HUES48 (cell line): Measurements from ENCODE around the gene TNS3.
"Not testable (repeated sequence)": the region's sequence is repeated elsewhere in the genome, so short reads cannot be mapped to it uniquely, and the experiment has no call there.

Experiments
- H3K27ac ChIP-seq: one replicate; pipeline ENCODE4 v1.7.0; 2013; ENCODE audit warnings: low read depth, low read length, inconsistent platforms
- H3K27me3 ChIP-seq: 2 replicates; pipeline ENCODE4 v1.6.1; 2013; ENCODE audit warnings: mild to moderate bottlenecking, low read length; ENCODE audit not compliant: control insufficient read depth, insufficient read depth
- H3K36me3 ChIP-seq: 2 replicates; pipeline ENCODE4 v1.6.1; 2013; ENCODE audit warnings: low read length; ENCODE audit not compliant: control insufficient read depth, insufficient read depth
- H3K4me1 ChIP-seq: 2 replicates; pipeline ENCODE4 v1.6.1; 2013; ENCODE audit warnings: mild to moderate bottlenecking, low read length; ENCODE audit not compliant: control insufficient read depth, insufficient read depth
- H3K4me3 ChIP-seq: 2 replicates; pipeline ENCODE4 v1.5.1; 2013; ENCODE audit warnings: mild to moderate bottlenecking, low read depth, low read length
- H3K9ac ChIP-seq: 2 replicates; pipeline ENCODE4 v1.6.1; 2013; ENCODE audit warnings: mild to moderate bottlenecking, low read depth, low read length, moderate library complexity
- H3K9me3 ChIP-seq: 2 replicates; pipeline ENCODE4 v1.6.1; 2013; ENCODE audit warnings: low read length; ENCODE audit not compliant: control insufficient read depth, insufficient read depth

The TNS3 gene

GRCh38 chr7:47544416-47544815 lies 37.5 kb downstream of the TNS3 start:
- H3K36me3 ChIP-seq: no peaks in the 10 kb centered on the region
- peaks cover 16% of the 10 kb centered on the region for H3K4me1 ChIP-seq
- no peak overlapping the region for H3K4me3 ChIP-seq
- H3K9ac ChIP-seq: no peak overlapping the region
- H3K9me3 ChIP-seq: no peaks in the 10 kb centered on the region
- no peaks in the 10 kb centered on the region for H3K27me3 ChIP-seq
- no peak overlapping the region for H3K27ac ChIP-seq

GRCh38 chr7:47543714-47544113 lies 38.2 kb downstream of the TNS3 start:
- Histone ChIP-seq H3K27ac (no peak overlapping the region), H3K4me3 (no peak overlapping the region), H3K4me1 (peaks cover 23% of the 10 kb centered on the region), H3K27me3 (0 out of 2 replicates have a peak, but pooled peaks cover 7% of the 10 kb centered on the region), H3K9me3 (no peaks in the 10 kb centered on the region), H3K36me3 (no peaks in the 10 kb centered on the region), H3K9ac (no peak overlapping the region)

GRCh38 chr7:47543056-47543455 lies 38.9 kb downstream of the TNS3 start:
- Histone ChIP-seq H3K27ac (no peak overlapping the region), H3K9ac (no peak overlapping the region), H3K36me3 (no peaks in the 10 kb centered on the region), H3K9me3 (no peaks in the 10 kb centered on the region), H3K27me3 (peaks cover 13% of the 10 kb centered on the region), H3K4me1 (peaks cover 29% of the 10 kb centered on the region), H3K4me3 (no peak overlapping the region)

- no peak overlapping the region for H3K9ac ChIP-seq
- peaks cover 23% of the 10 kb centered on the region for H3K27me3 ChIP-seq
- no peak overlapping the region for H3K4me3 ChIP-seq
- no peak overlapping the region for H3K27ac ChIP-seq
- no peaks in the 10 kb centered on the region for H3K9me3 ChIP-seq
- no peaks in the 10 kb centered on the region for H3K36me3 ChIP-seq
- peaks cover 34% of the 10 kb centered on the region for H3K4me1 ChIP-seq
Measured at GRCh38 chr7:47542051-47542450, 39.9 kb downstream of the TNS3 start.

GRCh38 chr7:47541485-47541884 lies 40.4 kb downstream of the TNS3 start:
- peaks cover 38% of the 10 kb centered on the region for H3K4me1 ChIP-seq
- H3K9me3 ChIP-seq, H3K27ac ChIP-seq, H3K36me3 ChIP-seq, H3K9ac ChIP-seq, H3K4me3 ChIP-seq: not testable (repeated sequence)
- H3K27me3 ChIP-seq: peaks cover 29% of the 10 kb centered on the region

- Histone ChIP-seq H3K9ac (no peak overlapping the region), H3K27me3 (peaks cover 37% of the 10 kb centered on the region), H3K27ac (no peak overlapping the region), H3K4me1 (peaks cover 45% of the 10 kb centered on the region), H3K9me3 (no peaks in the 10 kb centered on the region), H3K4me3 (no peak overlapping the region), H3K36me3 (no peaks in the 10 kb centered on the region)
Measured at GRCh38 chr7:47540387-47541350, 41.2 kb downstream of the TNS3 start.

GRCh38 chr7:47540053-47540386 lies 41.9 kb downstream of the TNS3 start:
- H3K9ac ChIP-seq: no peak overlapping the region

GRCh38 chr7:47539398-47540052 lies 42.4 kb downstream of the TNS3 start:
- H3K27ac ChIP-seq: no peak overlapping the region
- H3K4me1 ChIP-seq: peaks cover 55% of the 10 kb centered on the region
- peaks cover 43% of the 10 kb centered on the region for H3K27me3 ChIP-seq
- H3K4me3 ChIP-seq: no peak overlapping the region
- no peaks in the 10 kb centered on the region for H3K9me3 ChIP-seq
- H3K36me3 ChIP-seq: no peaks in the 10 kb centered on the region
- H3K9ac ChIP-seq: no peak overlapping the region

More at GRCh38 chr7:47540053-47540386, 41.9 kb downstream of the TNS3 start:
- Histone ChIP-seq H3K9me3 (no peaks in the 10 kb centered on the region), H3K27ac (no peak overlapping the region), H3K36me3 (no peaks in the 10 kb centered on the region), H3K4me3 (no peak overlapping the region), H3K27me3 (peaks cover 43% of the 10 kb centered on the region), H3K4me1 (peaks cover 52% of the 10 kb centered on the region)

GRCh38 chr7:47538846-47539311 lies 43.0 kb downstream of the TNS3 start:
- Histone ChIP-seq H3K27ac (no peak overlapping the region), H3K4me3 (no peak overlapping the region), H3K4me1 (peaks cover 51% of the 10 kb centered on the region), H3K36me3 (no peaks in the 10 kb centered on the region), H3K9me3 (no peaks in the 10 kb centered on the region), H3K9ac (no peak overlapping the region), H3K27me3 (peaks cover 43% of the 10 kb centered on the region)

GRCh38 chr7:47537716-47538675 lies 43.9 kb downstream of the TNS3 start:
- Histone ChIP-seq H3K4me1 (peaks cover 49% of the 10 kb centered on the region), H3K4me3 (peak overlapping the region; percentile 64), H3K27me3 (peaks cover 43% of the 10 kb centered on the region), H3K27ac (no peak overlapping the region), H3K36me3 (no peaks in the 10 kb centered on the region), H3K9ac (no peak overlapping the region), H3K9me3 (no peaks in the 10 kb centered on the region)
